ENCODE results near the gene DNAJC28.
"Not testable (repeated sequence)": the region's sequence is repeated elsewhere in the genome, so short reads cannot be mapped to it uniquely, and the experiment has no call there.

DNAJC28 gene, protein sequence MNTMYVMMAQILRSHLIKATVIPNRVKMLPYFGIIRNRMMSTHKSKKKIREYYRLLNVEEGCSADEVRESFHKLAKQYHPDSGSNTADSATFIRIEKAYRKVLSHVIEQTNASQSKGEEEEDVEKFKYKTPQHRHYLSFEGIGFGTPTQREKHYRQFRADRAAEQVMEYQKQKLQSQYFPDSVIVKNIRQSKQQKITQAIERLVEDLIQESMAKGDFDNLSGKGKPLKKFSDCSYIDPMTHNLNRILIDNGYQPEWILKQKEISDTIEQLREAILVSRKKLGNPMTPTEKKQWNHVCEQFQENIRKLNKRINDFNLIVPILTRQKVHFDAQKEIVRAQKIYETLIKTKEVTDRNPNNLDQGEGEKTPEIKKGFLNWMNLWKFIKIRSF

DNA sequence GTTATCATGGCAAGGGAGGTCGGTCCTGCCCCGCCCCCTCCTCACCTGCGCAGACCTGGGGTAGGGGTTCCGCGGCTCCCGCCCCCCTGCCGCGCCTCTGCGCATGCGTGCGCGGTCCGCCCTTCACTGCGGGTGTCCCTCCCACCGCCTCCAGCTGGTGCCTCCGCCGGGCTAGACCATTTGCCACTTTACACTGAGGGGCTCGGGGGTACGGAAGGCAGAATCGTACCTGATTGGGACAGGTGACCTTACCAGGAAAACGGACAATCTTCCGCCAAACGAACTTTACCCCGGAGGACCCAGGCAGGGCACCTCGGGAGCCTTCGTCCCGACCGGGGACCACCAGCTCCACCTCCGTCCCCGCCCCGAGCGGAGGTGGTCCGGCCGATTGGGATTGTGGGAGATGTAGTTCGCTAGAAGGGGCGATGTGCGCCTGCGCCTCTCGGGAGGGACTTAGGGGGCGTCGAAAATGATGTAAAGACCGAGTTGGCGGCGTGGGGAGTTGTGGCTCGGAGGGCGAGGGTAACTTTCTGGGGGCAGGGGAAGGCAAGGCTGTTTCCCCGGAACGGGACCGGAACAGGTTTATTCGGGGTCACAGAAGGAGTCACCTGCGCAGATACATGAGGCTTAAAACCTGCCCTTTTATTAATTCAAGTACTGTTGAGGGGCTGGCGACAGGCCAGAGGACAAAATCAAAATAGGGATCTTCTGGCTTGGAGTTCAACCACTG is at the start of gene DNAJC28:
Gene DNAJC28 (minus strand): TSS at position 344 of the 730 bp plus-strand sequence. CDS start 2,323 bp downstream, outside the sequence.
- DNase-seq, result peak; percentile 75

DNA sequence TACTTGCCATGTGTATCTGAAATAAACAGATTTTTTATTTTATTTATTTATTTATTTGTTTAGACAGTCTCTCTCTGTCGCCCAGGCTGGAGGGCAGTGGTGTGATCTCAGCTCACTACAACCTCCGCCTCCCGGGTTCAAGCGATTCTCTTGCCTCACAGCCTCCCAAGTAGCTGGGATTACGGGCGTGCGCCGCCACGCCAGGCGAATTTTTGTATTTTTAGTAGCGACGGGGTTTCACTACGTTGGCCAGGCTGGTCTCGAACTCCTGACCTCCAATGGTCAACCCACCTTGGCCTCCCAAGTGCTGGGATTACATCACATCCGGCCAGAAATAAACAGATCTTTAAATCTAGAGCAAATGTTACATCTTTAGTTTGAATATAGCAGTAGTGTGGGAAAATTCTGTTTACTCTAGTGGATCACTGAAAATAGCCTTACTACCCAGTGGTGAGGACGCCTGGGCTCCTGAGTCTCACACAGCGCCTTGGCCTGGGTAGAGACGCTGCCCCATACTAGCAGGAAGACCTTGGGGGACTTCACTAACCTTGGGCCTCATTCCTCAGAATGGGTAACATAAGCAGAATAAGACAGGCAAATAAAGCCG is 49.7 kb upstream of the DNAJC28 start:
- DNase-seq, result peak; percentile 18

DNA sequence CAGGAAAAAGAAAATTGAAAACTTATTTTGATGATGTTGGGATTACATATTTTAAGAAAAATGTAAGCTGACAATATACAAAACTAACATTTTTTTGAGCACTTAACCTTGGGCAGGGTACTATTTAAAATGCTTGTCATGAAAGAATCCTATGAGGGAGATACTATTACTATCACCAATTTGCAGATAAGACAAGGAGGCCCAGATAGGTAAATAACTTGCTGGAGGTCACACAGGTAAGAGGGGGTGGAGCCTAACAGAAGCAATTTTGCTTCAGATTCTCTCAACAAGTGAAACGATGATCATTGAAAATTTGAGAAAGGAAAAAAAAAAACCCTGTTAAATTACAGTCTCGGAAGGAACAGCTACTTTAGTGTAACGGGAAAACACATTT is 49.2 kb upstream of the DNAJC28 start:
- no peak for DNase-seq

DNA sequence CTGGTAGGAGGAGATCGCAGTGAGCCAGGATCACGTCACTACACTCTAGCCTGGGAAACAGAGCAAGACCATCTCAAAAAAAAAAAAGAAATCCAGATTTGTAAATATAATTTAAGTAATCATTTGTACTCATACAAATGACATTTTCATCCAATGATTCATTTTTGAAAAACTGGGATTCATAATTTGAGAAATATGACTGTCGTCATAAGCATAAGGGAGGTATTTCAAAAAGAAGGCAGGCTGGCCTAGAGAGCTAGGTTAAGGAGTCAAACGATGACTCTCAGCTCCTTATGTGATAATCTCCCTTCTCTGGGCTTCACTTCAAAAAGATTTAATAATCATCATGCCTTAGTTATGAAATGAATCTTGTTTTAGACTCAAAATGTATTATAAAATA is 48.1 kb upstream of the DNAJC28 start:
- DNase-seq, result no peak

DNA sequence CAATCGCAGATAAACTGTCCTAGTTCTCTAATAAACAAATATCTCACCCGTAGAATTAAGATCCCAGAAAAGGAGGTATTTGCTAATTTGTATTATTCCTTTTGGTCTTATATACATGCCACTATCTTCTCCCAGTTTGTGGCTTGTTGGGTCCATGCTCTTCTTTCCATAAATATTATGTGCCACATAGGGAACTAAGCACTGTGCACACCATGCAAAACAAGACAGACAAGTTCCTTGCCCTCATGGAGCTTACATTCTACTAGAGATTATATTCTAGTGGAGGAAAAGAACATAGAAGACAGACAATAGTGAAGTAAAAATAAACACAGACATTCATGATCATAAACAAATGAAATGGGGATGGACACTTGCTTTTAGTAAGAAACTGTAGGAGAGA is 45.7 kb upstream of the DNAJC28 start:
- no peak for DNase-seq

DNA sequence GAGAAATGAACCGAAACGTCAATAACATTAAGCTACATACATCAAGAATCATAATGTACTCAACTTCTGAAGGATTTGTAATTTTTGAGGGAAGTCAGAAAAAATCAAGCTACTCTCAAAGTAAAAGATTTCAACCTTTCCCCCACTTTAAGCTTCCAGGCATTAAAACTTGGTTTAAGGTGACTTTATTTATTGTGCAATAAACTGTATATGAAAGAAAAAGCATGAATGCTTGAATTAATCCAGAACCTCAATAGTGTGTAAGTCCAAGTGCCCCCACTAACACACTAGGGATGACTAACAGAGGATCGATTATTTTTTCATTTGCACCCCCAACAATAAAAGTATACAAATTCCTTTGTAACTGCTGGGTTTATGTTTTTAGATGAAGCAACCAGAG is 39.5 kb upstream of the DNAJC28 start:
- DNase-seq, result no peak

DNA sequence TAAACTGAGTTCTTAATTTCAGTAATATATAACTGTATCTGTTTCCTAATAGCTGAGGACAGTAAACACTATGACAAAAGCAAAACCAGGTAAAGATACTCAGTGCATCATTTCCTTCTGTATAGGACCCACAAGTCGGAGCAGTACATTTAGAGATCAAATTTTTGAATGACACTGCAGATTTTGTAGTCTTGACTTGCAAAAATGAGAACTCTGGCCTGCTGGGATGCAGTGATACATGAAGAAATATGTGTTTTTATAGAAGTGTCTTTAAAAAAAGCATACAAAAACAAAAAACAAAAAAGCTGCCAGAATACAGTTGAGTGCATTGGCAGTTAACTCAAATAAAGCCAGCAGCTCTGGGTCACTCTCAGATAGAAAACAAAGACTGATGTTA is 31.4 kb upstream of the DNAJC28 start:
- no peak for DNase-seq

DNA sequence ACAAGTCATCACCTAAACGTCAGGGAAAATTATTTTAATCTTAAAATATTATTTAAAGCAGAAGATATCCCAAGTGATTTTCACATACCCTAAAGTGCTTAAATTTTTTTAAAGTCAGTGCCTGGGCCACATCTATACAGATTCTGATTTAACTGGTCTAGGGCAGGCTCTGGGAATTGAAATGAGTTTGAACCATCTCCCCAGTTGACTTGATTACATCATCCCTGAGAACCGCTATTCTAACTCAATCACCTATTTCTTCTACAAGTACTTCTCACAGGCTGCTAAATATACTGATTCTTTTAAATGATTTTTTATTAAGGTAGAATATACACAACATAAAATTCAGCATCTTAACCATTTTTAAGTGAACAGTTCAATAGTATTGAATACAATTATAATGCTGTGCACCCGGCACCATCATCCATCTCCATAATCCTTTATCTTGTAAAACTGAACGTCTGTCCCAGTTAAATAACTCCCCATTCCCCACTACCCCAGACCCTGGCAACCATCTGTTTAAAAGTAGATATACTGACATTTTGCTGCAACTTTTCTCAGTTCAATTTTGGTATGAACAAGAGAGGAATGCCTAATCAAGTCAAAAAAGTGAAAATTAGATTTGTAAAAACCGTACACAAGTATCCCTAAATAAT is 30.9 kb upstream of the DNAJC28 start:
- no peak for DNase-seq

DNA sequence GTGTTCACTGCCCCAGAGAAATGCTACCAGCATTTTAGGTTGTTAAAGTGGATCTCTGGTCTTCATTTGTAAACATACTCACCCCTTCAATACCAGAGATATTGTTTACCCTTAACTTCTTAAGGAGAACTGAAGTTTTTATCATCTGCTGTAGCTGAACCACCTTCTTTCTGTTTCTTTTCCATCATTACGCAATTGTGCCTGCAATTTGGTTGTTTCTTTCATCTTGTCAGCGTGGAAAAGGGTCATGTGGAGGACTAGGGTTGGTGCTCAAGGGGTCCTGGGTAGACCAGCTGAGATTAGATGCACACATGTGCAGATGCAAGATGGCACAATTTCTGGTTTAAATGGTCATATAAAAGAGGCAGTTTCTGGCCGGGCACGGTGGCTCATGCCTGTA is 27.4 kb upstream of the DNAJC28 start:
- no peak for DNase-seq

DNA sequence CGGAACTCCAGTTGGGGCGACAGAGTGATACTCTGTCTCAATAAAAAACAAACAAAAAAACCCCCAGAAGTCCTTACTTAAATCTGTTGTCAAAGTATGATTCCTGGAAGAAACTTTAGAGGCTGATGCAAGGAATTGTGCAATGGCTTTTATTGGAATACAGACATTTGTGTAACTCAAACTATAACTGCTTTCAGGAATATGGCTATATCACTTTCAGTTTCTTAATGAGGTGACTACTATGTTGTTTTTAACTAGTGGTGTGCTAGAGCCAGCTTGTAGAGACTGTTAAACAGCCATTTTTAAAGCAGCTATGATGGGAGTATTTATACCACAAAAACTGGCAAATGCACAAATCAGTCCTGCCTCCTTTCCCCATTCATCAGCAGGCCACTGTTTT is 22.7 kb upstream of the DNAJC28 start:
- no peak for DNase-seq

DNA sequence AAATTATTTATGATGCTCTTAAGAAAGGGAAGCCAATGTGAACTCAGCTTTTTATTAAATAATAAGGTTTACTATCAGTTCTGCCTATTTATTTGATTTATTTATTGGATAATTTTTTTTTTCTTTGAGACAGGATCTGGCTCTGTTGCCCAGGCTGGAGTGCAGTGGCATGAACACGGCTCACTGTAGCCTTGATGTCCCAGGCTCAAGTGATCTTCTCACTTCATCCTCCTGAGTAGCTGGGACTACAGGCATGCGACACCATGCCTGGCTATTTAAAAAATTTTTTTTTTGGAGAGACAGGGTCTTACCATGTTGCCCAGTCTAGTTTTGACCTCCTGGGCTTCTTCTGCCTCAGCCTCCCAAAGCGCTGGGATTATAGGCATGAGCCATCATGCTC is 21.0 kb upstream of the DNAJC28 start:
- DNase-seq, result no peak

DNA sequence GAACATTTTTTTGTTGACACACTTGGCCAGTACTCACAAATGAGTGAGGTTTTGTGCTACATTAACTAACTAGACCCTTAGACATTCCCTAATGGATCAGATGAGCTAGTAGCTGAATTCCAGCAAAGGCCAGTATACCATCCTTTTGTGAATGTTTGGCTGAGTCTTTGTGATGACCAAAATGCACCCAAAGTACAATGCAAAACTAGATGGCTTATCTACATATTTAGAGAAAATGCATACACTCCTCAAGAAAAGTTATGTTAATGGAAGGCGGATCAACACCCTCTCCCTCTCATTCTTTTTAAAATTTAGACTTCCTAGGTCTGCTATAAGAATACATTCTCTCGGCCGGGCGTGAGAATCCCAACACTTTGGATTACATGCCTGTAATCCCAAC is 20.1 kb upstream of the DNAJC28 start:
- no peak for DNase-seq

DNA sequence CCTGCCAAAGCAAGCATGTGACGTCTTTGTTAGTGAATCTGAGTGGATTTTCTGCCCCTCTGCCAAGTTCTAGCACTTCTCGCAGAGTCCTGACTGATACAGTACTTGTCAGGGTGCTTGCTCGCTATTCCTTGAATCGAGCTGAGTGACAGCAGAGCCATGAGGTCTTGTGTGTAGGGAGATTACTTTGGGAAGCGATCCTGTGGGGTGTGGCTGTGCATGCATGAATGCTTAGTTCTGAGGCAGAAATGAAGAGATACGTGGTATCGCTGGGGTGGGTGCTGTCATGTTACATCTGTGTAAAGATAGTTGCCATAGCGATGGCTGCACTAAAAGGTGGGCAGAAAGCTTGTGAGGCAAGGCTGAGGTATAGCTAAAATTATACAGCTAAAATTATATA is 19.3 kb upstream of the DNAJC28 start:
- DNase-seq, result no peak

DNA sequence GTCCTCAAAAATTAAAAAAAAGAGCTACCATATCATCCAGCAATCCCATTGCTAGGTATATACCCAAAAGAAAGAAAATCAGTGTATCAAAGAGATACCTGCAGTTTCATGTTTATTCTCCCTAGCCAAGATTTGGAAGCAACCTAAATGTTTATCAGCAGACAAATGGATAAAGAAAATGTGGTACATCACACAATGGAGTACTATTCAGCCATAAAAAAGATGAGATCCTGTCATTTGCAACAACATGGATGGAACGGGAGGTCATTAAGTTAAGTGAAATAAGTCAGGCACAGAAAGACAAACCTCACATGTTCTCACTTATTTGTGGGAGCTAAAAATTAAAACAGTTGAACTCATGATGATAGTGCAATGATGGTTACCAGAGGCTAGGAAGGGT is 15.5 kb upstream of the DNAJC28 start:
- not testable (repeated sequence) for DNase-seq

DNA sequence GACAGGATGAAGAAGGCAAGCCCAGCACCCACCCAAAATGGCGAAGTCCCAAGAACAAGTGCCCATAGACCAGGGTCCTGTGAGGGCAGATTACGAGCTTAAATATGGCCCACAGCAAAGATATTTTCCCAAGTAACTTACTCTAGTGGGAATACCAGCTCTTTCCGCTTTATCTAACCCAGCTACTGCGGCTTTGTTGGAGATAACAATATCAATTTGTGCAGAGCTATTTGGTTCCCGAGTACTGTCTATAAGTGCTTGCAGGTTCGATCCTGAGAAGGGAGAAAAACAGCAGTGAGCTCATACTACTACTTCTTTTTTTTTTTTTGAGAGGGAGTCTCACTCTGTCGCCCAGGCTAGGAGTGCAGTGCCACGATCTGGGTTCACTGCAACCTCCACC is 14.3 kb upstream of the DNAJC28 start:
- no peak for DNase-seq

DNA sequence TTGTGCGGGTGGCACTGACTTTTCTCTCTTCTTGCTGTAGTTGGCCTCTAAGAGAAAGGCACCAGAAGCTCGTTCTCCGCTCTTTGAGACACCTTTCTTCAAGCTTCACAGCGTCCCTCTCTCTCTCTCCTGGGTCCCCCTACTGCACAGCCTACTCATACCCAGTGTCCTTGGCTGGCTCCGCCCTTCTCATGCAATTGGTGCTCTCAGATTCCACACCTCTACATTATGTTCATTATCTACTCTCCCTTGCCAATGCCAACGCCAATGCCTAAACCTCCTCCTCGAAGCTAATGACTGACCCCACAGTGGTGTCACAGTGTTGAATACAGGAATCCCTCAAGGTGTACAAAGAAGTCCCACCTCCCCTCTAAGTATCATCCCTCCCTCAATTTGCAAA is 4.8 kb upstream of the DNAJC28 start:
- no peak for DNase-seq

DNA sequence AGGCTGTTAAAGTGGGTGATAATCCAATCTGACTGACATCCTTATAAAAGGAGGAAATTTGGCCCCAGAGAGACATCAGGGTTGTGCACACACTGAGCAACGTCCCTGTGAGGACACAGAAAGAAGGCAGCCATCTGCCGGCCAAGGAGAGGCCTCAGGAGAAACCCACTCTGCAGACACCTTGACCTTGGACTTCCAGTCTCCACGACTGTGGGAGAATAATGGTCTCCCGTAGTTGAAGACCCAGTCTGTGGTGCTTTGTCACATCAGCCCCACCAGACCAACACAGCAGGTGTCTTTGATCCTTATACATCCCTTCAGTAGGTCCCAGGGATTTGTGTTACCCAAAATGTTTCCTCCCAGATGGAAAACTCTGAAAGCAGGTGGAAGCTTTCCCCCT is 4.2 kb upstream of the DNAJC28 start:
- no peak for DNase-seq

DNA sequence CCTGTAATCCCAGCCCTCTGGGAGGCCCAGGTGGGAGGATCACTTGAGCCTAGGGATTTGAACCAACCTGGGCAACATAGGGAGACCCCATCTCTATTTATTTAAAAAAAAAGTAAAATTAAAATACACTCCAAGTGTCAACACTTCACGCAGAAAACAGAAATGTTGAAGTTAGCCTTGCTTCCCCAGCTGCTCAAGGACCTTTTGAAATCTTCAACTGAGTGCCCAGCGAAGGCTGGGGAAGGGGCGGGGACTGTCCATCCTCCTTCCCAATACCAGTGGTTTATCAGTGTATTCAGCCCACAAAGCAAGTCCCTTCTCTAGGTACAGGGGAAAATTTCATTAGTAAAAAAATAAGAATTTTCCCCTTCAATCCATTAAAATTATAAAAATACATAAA is 2.2 kb upstream of the DNAJC28 start:
- DNase-seq, result no peak

DNA sequence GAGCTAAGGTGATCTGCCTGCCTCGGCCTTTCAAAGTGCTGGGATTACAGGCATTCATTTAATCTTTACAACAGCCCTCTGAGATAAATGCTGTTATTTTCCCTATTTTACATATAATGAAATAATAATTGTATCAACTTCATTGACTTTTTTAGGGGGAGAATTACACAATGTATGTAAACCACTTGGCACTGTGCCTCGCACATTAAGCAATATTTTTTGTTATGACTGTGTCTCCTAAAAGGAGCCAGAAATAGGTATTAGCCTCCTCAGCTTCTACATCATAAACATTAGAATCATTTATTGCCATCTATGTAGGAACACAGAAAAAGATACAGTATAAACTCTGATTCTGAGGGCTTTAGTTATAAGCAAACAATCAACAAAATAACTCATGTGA is 1.1 kb upstream of the DNAJC28 start:
- no peak for DNase-seq

DNA sequence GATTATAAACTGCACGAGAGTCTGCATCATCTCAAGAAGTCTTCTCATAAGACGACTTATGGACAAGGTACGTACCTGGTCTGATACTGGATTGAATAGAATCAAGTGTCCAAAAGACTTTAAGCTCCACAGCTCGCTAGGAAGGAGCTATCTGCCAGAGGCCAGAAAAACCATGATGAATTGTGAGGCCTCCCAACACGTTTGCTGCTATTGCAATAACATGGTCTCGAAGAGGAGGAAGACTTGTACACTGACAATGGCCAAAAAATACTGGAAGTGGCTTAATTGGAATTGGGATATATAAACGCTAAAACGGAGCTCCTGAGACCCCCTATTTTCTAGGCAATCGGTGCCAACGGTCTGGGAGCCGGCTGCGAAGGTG is 534 bp downstream of the DNAJC28 start:
- no peak for DNase-seq

DNA sequence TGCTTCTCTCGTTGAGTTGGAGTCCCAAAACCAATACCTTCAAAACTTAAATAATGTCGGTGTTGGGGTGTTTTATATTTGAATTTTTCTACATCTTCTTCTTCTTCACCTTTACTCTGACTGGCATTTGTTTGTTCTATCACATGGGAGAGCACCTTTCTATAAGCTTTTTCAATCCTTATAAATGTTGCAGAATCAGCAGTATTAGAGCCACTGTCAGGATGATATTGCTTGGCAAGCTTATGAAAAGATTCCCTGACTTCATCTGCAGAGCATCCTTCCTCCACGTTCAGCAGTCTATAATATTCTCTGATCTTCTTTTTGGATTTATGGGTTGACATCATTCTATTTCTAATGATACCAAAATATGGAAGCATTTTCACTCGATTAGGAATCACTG is 2.6 kb downstream of the DNAJC28 start:
- no peak for DNase-seq

DNA sequence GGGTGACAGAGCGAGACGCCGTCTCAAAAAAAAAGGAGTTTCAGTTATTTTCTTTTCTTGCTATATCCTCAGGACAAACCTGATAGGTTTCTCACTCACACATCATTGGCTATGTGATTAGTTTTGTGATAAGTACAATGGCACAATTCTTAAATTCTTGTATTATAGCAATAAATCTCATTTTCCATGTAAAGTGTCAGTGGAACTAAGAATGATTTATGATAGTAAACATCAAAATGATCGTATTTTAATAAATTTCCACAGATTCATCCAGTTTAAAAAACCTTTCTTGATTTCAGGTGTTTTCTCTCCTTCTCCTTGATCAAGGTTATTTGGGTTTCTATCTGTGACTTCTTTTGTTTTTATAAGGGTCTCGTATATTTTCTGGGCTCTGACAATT is 3.5 kb downstream of the DNAJC28 start:
- no peak for DNase-seq

DNA sequence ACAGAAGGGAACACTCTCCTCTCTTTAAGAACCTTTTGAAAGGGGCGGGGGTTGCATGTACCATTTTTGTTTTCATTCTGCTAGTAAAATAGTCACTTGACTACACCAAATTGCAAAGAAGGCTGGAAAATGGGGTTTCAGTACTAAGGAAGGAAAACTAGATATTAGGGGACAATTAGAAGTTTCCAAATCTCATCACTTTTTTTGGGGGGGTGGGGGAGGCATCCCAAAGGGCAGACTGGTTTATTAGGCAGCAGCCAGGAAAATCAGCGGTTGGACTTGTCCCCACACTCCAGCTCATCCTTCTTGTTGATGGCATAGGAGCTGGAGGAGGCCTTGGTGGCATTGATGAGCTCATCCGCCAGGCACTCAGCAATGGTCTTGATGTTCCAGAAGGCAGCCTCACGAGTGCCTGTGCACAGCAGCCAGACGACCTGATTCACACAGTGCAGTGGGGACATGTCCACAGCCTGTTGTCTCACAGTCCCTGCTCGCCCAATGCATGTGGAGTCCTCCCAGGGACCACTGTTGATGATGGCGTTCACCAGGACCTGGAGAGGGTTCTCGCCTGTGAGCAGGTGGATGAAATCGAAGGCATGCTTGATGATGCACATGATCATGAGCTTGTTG is 10.1 kb downstream of the DNAJC28 start:
- DNase-seq, result no peak
